Right atrium auricular region (tissue), 2 donors: ENCODE measurements around the gene COBL. TPM values are rescaled to one million over a fixed set of nuclear protein-coding genes. Genes with fewer than 3 reads are reported as not detected.

Source experiments
- DNase-seq: peaks from one replicate; pipeline ENCODE4 v3.0.0-alpha.2; 2019; ENCODE audit warnings: low spot score
- H3K27ac ChIP-seq, 2 donors: fragments of 200-600 bp; sonication (generic); 1 replicate in 1 of 2; 2 replicates in 1 of 2; pipeline ENCODE4 v1.5.1; 2016 to 2019
- H3K27me3 ChIP-seq, 2 donors: fragments of 200-600 bp; sonication (generic); one replicate each; pipeline versions ENCODE4 v1.5.1 to v1.6.0; 2017 to 2019
- H3K36me3 ChIP-seq: fragments of 200-600 bp; sonication (generic); one replicate; pipeline ENCODE4 v1.5.1; 2016
- H3K4me1 ChIP-seq, 2 donors: fragments of 200-600 bp; sonication (generic); one replicate each; pipeline versions ENCODE4 v1.5.1 to v1.6.0; 2017 to 2019
- H3K4me3 ChIP-seq, 2 donors: fragments of 200-600 bp; sonication (generic); 1 replicate in 1 of 2; 2 replicates in 1 of 2; pipeline ENCODE4 v1.5.1; 2017 to 2019; ENCODE audit warnings: mild to moderate bottlenecking in 1 of 2, moderate library complexity in 1 of 2
- H3K9me3 ChIP-seq, 2 donors: fragments of 200-600 bp; sonication (generic); one replicate each; pipeline ENCODE4 v1.5.1; 2019
- total RNA-seq, 2 donors: library from RNA; depleted of rRNA; stranded (reverse); fragments of >200 nt; gene quantifications; one replicate each; pipeline ENCODE4 v1.1.0, GENCODE V29; 2016
- TF ChIP-seq, protein P1 (sequence below), 2 donors: fragments of 200-600 bp; sonication (generic); IDR thresholded peaks; one replicate each; pipeline ENCODE4 v1.5.1; 2019; ENCODE audit warnings: antibody characterized with exemption in 2 of 2

COBL gene
- total RNA-seq, 2 donors from 2014 or later = 26.3 to 31.4 TPM

DNA sequence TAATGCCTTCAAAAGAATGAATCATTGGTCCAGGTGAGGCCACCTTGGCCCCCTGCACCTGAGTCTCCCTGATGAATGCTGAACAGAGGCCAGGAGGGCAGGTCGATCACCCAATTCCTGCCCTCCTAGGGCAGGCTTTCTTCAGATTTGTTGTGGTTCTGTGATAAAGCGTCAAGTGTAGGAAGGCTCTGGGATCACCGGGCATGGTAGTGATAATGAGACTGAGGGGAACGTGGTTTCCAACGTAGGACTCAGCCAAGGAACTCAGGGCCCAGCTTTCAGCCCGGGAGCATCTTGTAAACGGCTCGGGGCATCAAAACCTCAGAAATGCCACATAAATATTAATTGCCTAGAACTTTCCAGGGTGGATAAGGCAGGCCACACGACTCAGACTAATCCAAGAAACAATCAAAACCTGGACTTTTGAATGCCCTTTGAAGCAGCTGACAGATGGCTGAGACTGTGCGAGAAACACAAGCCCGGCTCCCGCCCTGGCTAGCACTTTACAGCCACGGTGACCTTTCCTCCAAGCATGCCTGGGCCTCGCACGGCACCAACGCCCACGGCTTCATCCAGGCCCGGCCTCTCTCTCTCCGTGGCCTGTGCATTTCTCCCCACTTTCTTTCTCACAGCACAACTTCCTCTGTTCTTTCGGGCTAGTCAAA, 294.6 kb downstream of the COBL start:
- H3K9me3 ChIP-seq = no peaks in the 10 kb centered on the region
- H3K4me3 ChIP-seq = no peak overlapping the region
- DNase-seq = peak; percentile 61
- H3K27ac ChIP-seq = no peak overlapping the region
- no peaks in the 10 kb centered on the region for H3K27me3 ChIP-seq
- H3K4me1 ChIP-seq = no peaks in the 10 kb centered on the region
- no peaks in the 10 kb centered on the region for H3K36me3 ChIP-seq
- TF ChIP-seq, protein P1, sequence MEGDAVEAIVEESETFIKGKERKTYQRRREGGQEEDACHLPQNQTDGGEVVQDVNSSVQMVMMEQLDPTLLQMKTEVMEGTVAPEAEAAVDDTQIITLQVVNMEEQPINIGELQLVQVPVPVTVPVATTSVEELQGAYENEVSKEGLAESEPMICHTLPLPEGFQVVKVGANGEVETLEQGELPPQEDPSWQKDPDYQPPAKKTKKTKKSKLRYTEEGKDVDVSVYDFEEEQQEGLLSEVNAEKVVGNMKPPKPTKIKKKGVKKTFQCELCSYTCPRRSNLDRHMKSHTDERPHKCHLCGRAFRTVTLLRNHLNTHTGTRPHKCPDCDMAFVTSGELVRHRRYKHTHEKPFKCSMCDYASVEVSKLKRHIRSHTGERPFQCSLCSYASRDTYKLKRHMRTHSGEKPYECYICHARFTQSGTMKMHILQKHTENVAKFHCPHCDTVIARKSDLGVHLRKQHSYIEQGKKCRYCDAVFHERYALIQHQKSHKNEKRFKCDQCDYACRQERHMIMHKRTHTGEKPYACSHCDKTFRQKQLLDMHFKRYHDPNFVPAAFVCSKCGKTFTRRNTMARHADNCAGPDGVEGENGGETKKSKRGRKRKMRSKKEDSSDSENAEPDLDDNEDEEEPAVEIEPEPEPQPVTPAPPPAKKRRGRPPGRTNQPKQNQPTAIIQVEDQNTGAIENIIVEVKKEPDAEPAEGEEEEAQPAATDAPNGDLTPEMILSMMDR (IDR thresholded peaks at IDR 0.05) = no peak

DNA sequence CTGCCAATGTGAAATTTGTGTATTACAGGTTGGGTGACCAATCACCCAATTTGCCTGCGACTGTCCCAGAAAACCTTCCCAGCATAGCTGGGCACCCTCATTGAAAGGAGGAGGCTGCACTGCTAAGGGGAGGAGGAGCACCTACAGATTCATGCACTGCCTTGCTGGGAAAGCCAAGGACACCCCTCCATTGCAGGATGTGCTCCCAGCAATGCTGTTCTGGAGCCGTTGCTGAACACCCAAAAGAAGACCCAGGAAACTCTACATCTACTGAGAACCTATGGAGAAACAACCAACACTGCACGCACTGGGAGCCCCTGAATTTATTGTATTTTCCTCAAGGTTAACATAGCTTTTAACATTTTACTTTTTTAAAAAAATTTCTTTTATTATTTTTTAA, 295.7 kb downstream of the COBL start:
- Histone ChIP-seq H3K27ac (no peak overlapping the region), H3K4me3 (no peak overlapping the region), H3K9me3 (no peaks in the 10 kb centered on the region), H3K36me3 (no peaks in the 10 kb centered on the region), H3K4me1 (no peaks in the 10 kb centered on the region), H3K27me3 (no peaks in the 10 kb centered on the region)
- TF ChIP-seq, protein P1 (IDR thresholded peaks at IDR 0.05) = no peak
- DNase-seq = peak; percentile 36

DNA sequence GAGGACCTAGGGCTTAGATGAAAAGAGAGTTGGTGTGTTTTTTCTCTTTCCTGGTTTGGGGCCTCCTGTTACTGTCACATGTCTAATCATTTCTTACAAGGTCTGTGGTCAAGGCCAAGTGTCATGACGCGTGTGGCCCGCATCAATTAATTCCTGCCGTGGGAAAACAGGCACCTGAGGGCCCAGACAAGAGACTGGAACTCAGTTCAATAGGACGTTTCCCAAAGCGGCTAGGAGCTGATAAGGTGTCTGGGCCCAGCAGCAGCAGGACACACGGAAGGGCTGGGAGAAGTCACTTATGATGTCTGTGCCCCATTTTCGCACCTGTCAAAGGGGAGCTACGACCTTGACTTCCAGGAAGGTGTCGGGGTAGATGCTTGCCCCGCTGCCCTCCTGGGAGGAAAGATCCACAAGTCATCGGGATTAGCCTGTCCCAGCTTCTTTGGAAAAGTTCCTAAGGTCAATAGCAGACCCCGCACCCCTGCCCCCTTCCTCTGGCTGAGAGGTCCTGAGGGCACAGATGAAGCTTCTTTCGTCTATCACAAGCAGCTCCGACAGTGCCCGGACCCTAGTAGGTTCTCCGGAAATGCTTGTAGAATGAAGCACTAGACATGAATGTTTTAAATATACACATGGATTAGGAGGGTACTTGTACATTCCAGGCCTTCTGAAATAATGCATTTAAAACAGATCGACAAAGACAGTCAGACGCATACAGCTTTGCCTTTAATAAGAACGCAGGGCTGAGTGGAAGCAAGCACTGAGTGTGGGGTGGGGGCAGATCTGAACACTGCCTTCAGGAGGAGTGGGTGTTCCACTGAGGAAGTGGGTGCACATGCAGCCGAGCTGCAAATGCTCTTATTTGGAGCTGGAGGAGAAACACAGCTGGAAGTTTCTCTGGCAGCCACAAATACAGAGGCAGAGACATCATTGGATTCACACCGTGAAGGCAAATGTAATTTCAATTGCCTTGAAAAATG, 296.4 kb downstream of the COBL start:
- no peaks in the 10 kb centered on the region for H3K36me3 ChIP-seq
- no peaks in the 10 kb centered on the region for H3K9me3 ChIP-seq
- TF ChIP-seq, protein P1 (IDR thresholded peaks at IDR 0.05) = no peak
- no peaks in the 10 kb centered on the region for H3K27me3 ChIP-seq
- no peak overlapping the region for H3K4me3 ChIP-seq
- H3K4me1 ChIP-seq = no peaks in the 10 kb centered on the region
- peak; percentile 43 for DNase-seq
- H3K27ac ChIP-seq = no peak overlapping the region

DNA sequence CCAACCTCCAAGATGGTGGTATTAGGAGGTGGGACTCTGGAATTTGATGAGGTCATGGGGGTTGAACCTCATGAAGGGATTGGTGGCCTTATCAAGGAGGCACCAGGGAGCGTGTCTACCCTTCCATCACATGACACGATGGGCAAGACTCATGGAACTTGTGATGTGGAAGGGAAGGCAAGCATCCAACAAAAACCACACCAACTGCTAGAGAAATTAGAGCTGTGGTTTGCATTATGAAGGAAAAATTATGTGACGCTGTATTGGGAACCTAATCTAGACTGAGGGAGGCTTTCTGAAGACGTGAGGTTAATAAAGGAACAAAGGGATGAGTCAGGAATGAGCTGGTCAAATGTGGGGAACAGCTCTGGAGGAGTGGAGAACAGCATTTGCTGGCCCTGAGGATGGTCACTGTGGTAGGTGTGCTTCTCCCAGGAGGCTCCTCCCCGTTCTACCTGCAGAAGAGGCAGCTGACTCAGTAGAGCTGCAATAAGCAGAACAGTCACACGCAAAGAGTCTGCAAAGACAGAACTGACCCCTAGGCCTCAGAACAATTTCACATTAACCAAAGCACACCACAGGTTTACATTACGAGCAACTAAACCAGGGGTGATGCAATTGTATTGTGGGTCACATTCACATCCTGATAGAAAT, 297.3 kb downstream of the COBL start:
- peak; percentile 11 for DNase-seq

More for the DNA sequence above, 297.3 kb downstream of the COBL start:
- Histone ChIP-seq H3K4me3 (no peak overlapping the region), H3K27ac (no peak overlapping the region), H3K36me3 (no peaks in the 10 kb centered on the region), H3K4me1 (no peaks in the 10 kb centered on the region), H3K9me3 (no peaks in the 10 kb centered on the region), H3K27me3 (no peaks in the 10 kb centered on the region)
- TF ChIP-seq, protein P1 (IDR thresholded peaks at IDR 0.05) = no peak
